GM19240 (cell line): Measurements from ENCODE around the gene TLR3.
"Not testable (repeated sequence)": the region's sequence is repeated elsewhere in the genome, so short reads cannot be mapped to it uniquely, and the experiment has no call there.

ENCODE experiments used
- DNase-seq: peaks from one replicate; pipeline ENCODE4 v3.0.0; 2011; ENCODE audit warnings: low spot score; ENCODE audit not compliant: insufficient read length

The TLR3 gene

DNA sequence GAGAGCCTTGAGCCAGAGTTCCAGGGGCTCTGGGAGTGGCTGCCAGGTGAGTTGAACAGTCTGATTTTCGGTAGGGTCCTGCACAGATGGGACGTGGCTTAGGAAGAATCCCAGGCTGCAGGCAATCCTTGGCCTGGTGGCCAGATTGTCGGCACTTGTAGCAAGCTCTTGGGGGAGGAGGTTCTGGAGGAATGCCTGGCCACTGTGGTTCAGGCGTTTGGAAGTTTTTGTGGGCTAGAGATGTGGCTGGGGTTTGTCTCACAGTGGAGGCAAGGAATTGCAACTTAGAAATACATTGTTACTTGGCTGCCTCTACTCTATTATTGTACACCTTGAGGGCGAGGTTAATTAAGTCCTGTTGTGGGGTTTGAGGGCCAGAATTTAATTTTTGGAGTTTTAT, 21.5 kb upstream of the TLR3 start:
- not testable (repeated sequence) for DNase-seq

- DNase-seq, result not testable (repeated sequence)
These were observed 18.8 kb upstream of the TLR3 start for GRCh38 chr4:186050135-186050534.

DNA sequence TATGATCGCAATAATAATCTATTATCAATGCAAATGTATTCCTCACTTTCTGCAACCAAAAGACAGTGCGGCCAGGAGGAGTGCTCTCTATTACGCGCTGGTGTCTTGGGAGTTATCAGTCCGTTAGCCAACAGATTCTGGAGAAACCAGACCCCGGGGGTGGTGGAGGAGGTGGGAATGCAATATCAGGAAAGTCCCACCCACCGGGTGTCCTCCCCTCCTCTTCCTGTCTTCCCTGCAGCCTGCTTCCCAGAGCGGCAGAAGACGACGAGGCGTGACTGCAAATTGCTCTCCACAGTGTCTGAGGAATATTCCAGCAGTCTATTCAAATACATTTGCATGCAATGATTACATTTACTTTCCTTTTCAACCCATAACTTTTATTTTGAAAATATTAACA, 17.9 kb upstream of the TLR3 start:
- DNase-seq, result no peak

DNA sequence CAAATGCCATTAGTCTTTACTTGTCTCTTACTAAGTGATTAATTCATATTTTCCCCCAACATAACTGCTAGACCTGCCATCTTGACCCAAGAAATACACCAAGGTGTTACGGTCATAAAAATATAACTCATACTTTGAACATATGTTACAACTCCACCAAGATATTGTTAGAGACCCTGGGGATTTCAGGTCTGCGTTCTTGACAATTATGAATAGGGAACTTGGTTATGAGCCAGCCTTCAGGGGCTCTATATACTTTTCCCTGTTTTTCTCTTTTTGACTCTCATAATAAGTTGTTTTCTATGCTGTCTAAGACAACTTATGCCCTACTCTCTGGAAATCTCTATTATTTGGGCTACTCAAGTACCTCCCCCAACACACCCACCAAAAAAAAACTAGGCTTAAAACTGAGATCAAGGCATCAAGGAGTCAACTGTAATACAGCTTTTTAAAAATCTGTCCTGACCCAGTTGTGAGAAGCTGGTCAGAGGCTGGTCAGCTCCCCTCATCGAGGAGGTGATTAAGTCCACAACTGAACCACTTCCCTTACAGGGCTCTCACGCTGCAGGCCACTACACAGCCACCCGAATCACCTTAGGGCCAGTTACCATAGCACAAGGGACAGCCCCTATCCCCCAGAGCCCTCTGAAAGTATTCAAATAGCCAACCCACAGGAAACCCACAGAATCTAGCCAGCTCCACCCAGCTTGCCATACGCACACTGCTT, 10.5 kb upstream of the TLR3 start:
- DNase-seq, result peak; percentile 24

- no peak for DNase-seq
These were observed 10.0 kb upstream of the TLR3 start for GRCh38 chr4:186058980-186059316.

DNA sequence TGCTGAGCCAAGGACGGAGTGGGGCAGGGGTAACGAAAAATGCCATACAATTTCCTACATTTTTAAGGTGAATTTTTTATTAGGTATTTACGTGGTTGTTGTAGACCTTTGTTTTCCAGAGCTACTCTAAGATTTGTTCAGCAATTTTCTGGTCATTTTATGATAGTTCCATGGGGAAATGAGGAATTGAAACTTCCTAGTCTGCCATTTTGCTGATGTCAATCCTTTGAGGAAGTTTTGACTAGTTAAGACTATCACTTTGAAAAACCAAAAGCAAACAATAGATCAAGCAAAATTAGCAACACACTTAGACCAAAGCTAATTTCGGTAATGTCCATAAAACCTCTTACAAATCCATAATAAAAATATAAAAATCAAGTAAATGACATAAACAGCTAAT, 7.0 kb upstream of the TLR3 start:
- DNase-seq, result no peak

DNA sequence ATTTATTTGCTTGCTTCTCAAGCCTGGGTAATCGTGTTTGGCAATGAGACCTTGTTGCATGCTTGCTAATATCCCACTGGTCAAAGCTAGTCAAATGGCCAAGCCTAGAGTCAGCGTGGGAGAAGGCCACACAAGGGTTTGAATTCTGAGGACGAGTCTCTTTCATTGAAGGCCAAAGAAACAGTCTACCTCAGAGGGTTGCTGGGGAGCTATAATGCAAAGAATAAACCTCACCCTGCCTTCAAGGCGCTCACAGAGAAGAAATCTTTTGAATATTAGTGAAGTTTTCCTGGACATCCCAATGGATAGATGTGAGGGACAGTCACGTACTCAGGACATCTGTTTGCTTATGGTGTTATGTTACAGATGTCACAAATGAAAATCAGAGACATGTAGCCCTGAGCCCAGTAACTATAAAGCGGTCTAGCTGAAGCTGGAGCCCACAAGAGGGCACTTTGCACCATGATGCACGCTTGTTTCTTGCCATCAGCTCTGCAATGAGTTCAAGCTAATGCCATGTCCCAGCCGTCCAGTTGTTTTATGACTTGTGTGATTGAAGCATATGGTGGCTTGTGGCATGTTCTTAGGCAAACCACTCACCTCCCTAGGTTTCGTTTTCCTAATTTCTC, 1.1 kb upstream of the TLR3 start:
- DNase-seq, result no peak

DNA sequence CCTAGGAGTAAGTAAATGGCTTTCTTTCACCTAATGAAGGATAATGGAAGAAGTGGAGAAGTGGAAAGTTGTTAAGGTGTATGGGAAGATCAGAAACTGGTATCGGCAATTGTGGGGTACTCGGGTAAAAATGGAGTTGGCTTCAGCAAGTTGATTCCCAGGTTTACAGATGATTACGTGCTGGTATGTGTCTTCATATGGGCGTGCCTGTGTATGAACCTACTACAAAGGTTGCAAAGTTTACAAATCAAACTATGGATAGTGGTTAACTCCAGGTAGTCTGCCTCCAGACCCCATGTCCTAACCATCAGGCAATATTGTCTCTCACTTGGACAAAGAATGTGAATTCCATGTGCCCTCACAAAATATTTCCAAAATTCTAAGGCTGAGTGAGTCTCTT, 773 bp downstream of the TLR3 start:
- DNase-seq, result no peak

DNA sequence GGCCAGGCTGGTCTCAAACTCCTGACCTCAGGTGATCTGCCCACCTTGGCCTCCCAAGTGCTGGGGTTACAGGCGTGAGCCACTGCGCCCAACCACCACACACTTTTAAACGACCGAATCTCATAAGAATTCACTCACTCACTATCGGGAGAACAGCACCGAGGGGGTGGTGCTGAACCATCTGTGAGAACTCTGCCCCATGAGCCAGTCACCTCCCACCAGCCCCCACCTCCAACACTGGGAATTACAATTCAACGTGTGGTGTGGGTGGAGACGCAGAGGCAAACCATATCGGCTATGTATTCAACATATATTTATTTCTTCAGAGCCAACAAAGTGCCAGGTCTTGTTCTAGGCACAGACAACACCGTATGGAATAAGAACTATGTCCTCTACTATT, 3.6 kb downstream of the TLR3 start:
- DNase-seq, result no peak

DNA sequence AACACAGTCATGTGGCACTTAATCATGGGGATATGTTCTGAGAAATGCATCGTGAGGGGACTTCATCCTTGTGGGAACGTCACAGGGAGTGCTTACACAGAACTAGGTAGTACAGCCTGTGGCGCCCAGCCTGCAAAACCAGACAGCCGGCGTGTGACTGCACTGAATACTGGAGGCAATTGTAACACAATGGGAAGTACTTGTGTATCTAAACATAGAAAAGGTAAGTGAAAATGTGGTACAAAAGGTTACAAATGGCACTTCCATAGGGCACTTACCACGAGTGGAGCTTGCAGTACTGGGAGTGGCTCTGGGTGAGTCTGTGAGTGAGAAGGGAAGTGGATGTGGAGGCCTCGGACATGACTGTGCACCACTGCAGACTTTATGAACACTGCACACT, 5.2 kb downstream of the TLR3 start:
- DNase-seq, result no peak

- DNase-seq, result no peak
These were observed 10.2 kb downstream of the TLR3 start for GRCh38 chr4:186078981-186079638.

GRCh38 chr4:186079694-186080093, 10.7 kb downstream of the TLR3 start:
- no peak for DNase-seq

DNA sequence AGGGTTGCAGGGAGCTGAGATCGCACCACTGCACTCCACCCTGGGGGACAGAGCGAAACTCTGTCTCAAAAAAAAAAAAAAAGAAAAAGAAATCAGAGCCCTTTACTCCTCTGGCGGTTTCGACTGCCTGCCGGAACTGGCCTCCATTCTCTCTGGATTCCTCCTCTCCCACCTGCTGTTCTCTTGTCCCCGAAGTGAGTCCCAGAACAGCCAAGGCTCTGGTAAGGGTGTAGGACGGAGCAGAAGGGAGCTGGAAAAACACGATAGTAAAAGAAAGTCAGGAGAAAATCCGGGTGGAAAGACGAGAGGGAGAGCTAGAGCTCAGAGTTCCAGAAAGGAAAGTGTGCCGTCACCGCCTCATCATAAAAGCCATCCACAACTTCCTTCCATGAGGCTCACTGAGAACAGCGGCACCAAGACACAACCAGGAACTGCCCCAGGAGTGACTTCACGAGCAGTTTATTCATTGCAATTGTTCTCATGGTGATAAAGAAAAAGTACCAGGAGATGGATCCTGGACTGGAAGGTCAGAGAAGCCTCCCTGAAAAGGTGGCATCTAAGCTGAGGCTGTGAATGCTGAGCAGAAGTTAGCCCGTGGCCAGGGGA, 12.3 kb downstream of the TLR3 start:
- DNase-seq, result no peak

DNA sequence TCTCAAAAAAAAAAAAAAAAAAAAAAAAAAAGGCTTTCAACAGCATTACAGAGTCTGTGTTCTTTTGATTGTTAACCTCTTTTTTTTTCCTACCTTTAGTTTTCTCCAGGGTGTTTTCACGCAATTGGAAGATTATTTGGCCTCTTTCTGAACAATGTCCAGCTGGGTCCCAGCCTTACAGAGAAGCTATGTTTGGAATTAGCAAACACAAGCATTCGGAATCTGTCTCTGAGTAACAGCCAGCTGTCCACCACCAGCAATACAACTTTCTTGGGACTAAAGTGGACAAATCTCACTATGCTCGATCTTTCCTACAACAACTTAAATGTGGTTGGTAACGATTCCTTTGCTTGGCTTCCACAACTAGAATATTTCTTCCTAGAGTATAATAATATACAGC, 13.3 kb downstream of the TLR3 start:
- DNase-seq, result no peak

DNA sequence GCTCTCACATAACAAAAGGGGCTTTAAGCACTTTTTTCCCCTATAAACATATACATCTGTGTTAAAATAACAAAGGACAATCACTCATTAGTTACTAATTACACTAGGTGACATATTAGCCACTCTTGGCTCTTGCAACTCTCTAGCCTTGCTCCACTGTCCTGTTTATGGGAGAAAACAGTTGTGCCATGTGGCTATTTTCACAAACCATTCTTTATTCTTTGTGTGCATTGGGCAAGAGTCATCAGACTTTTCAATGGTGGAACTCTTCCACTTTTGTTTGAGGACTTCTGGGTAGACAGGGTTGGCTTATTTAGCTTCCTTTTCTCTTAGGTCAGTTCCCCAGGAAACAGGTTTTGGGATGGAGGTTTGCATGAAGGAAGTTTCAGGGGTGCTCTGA, 19.6 kb downstream of the TLR3 start:
- no peak for DNase-seq

DNA sequence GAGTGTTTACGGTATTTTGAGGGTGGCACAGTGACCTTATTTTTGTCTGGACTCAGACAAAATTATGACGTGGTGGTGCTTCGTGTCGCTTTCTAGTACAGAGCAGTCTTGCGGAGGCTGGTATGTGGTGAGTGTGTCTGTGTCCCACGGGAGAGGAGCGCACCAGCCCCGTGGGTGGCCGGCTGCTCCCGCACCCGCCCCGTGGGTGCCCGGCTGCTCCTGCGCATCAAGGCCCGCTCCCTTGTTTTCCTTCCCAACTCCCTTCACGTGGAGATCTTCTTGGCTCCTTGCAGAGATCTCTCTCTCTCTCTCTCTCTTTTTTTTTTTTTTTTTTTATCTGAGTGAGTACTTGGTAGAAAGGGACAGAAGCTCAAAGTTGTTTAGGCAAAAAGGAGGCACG, 23.3 kb downstream of the TLR3 start:
- DNase-seq, result no peak

GRCh38 chr4:186095406-186095805, 26.4 kb downstream of the TLR3 start:
- no peak for DNase-seq

GRCh38 chr4:186096681-186097165, 27.8 kb downstream of the TLR3 start:
- DNase-seq, result no peak

DNA sequence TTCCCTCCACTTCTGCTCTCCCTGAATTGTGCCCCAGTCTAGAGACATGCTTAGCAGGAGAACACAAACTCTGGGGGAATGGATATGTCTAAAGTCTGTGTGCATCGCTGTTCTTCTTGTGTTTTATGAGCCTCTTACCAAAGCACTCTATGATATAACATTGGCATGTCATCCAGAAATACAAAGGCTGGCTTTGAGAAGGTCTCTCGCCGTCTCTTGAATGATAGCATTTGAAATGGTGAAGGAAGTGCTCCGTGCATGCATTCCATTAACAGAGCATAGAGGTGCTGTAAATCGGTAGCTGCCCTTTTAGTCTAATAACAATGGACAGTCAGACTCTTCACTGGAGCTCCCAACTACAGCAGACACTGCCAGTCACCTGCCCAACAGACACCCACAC, 28.4 kb downstream of the TLR3 start:
- DNase-seq, result no peak

- DNase-seq, result no peak
These were observed 34.0 kb downstream of the TLR3 start for GRCh38 chr4:186102931-186103330.

- DNase-seq, result peak; percentile 21
These were observed 35.3 kb downstream of the TLR3 start, which contains the start of gene FAM149A for GRCh38 chr4:186104114-186104889. FAM149A (plus strand) TSS chr4:186104704.
